GM12878 (cell line): Measurements from ENCODE around the gene ZNF576. TPM values are rescaled to one million over a fixed set of nuclear protein-coding genes. Genes with fewer than 3 reads are reported as not detected.

ENCODE experiments used
- ATAC-seq: fragments of 200-7000 bp; cut with Tn5 transposase; 3 replicates; pipeline ENCODE4 v1.9.1; 2020; ENCODE audit warnings: mild to moderate bottlenecking, moderate library complexity
- BruUV-seq: library from RNA; stranded (reverse); fragments of 400-500 nt; replicated peaks from 2 replicates; lab custom pipeline; 2021; lab: Mats Ljungman, UMichigan
- CTCF ChIA-PET: fragments of 300-600 bp; sonication (Branson Sonifier 250); formaldehyde crosslinking; extraction: SDS; loops from one replicate; lab custom pipeline; 2021; ENCODE audit warnings: inconsistent platforms; lab: Yijun Ruan, JAX
- POLR2A ChIA-PET: fragments of 350-600 bp; formaldehyde crosslinking; extraction: SDS; loops from one replicate; lab custom pipeline; 2021; ENCODE audit warnings: inconsistent platforms; lab: Charles Lee
- RAD21 ChIA-PET: fragments of 300-600 bp; sonication (Branson Sonifier 250); formaldehyde crosslinking; loops from one replicate; lab custom pipeline; 2023; ENCODE audit warnings: antibody characterized with exemption; ENCODE audit not compliant: unreplicated experiment; lab: Charles Lee
- SMC1A ChIA-PET: fragments of 300-600 bp; sonication (Branson Sonifier 250); formaldehyde crosslinking; loops from one replicate; lab custom pipeline; 2023; ENCODE audit not compliant: unreplicated experiment, uncharacterized antibody; lab: Charles Lee
- DNase-seq: peaks from one replicate; pipeline ENCODE4 v3.0.0-alpha.2; 2011; ENCODE audit warnings: low read depth, low spot score
- FAIRE-seq: peaks from 3 replicates; lab custom pipeline; 2011; peaks lifted over from hg19 to GRCh38; lab: Jason Lieb, UNC
- H2AFZ ChIP-seq: 2 replicates; pipeline ENCODE4 v1.6.0; 2011; ENCODE audit warnings: low read depth, low read length, control low read depth; ENCODE audit not compliant: control insufficient read depth
- H3K27ac ChIP-seq: 2 replicates; pipeline ENCODE4 v1.5.1; 2011; ENCODE audit warnings: control low read depth; ENCODE audit not compliant: control insufficient read depth, insufficient read depth
- H3K27me3 ChIP-seq, 2 experiments: replicated peaks in 1 of 2; 2 replicates each; pipeline versions ENCODE4 v1.6.0 to v1.6.1; 2011; ENCODE audit warnings: low read length in 1 of 2; ENCODE audit not compliant: control insufficient read depth in 2 of 2, insufficient read depth in 2 of 2
- H3K36me3 ChIP-seq, 2 experiments: 2 replicates each; pipeline ENCODE4 v1.5.1; 2011; ENCODE audit warnings: low read length in 1 of 2; ENCODE audit not compliant: control insufficient read depth in 2 of 2, insufficient read depth in 2 of 2
- H3K4me1 ChIP-seq: 2 replicates; pipeline ENCODE4 v1.6.1; 2011; ENCODE audit warnings: mild to moderate bottlenecking, low read length, moderate library complexity, mixed read lengths; ENCODE audit not compliant: control insufficient read depth, insufficient read depth
- H3K4me2 ChIP-seq: 2 replicates; pipeline ENCODE4 v1.6.0; 2011; ENCODE audit warnings: control low read depth; ENCODE audit not compliant: control insufficient read depth, insufficient read depth
- H3K4me3 ChIP-seq: fragments of 200-600 bp; sonication (generic); 2 replicates; pipeline ENCODE4 v1.5.1; 2016
- H3K79me2 ChIP-seq: 2 replicates; pipeline ENCODE4 v1.6.0; 2011; ENCODE audit warnings: low read length; ENCODE audit not compliant: control insufficient read depth, insufficient read depth
- H3K9ac ChIP-seq: 2 replicates; pipeline ENCODE4 v1.8.0; 2011; ENCODE audit warnings: low read length, control low read depth, mixed read lengths; ENCODE audit not compliant: control insufficient read depth, insufficient read depth
- H3K9me3 ChIP-seq: replicated peaks from 3 replicates; pipeline ENCODE4 v1.5.1; 2011; ENCODE audit warnings: mild to moderate bottlenecking, low read length; ENCODE audit not compliant: control insufficient read depth, insufficient read depth
- H4K20me1 ChIP-seq: 2 replicates; pipeline ENCODE4 v1.6.0; 2011; ENCODE audit not compliant: control insufficient read depth, insufficient read depth
- ATF3 ChIP-seq: IDR thresholded peaks from 2 replicates; pipeline ENCODE4 v1.6.1; 2011; ENCODE audit warnings: low read depth, mild to moderate bottlenecking, low read length, moderate library complexity, borderline replicate concordance; ENCODE audit errors: extremely low read depth
- FOXK2 ChIP-seq: fragments of 450-650 bp; IDR thresholded peaks from 2 replicates; pipeline ENCODE4 v1.6.1; 2017; ENCODE audit warnings: mild to moderate bottlenecking, moderate library complexity
- IRF5 ChIP-seq: fragments of 450-650 bp; IDR thresholded peaks from 2 replicates; pipeline ENCODE4 v1.6.1; 2017; ENCODE audit warnings: borderline replicate concordance
- MLLT1 ChIP-seq: fragments of 450-650 bp; IDR thresholded peaks from 2 replicates; pipeline ENCODE4 v1.6.1; 2016; ENCODE audit warnings: mild to moderate bottlenecking
- MXI1 ChIP-seq: fragments of 150-350 bp; IDR thresholded peaks from 2 replicates; pipeline ENCODE4 v1.6.1; 2011; ENCODE audit warnings: low read depth, mild to moderate bottlenecking, inconsistent platforms, low read length, improper control_type of control experiment
- NFYB ChIP-seq: IDR thresholded peaks from 2 replicates; pipeline ENCODE4 v1.6.1; 2011; ENCODE audit warnings: low read depth, mild to moderate bottlenecking, low read length, improper control_type of control experiment, moderate library complexity; ENCODE audit not compliant: insufficient read depth
- NR2C1 ChIP-seq: fragments of 450-650 bp; IDR thresholded peaks from 2 replicates; pipeline ENCODE4 v1.6.1; 2017; ENCODE audit warnings: antibody characterized with exemption, mild to moderate bottlenecking, moderate library complexity
- SMARCA5 ChIP-seq: fragments of 450-650 bp; IDR thresholded peaks from 2 replicates; pipeline ENCODE4 v1.6.1; 2017; ENCODE audit warnings: mild to moderate bottlenecking
- SRF ChIP-seq, 2 experiments: IDR thresholded peaks; 2 replicates each; pipeline ENCODE4 v1.6.1; 2011; ENCODE audit warnings: low read depth in 2 of 2, low read length in 2 of 2, mild to moderate bottlenecking in 1 of 2, moderate library complexity in 1 of 2
- SUZ12 ChIP-seq: fragments of 200-600 bp; sonication (generic); IDR thresholded peaks from one replicate; pipeline ENCODE4 v1.6.1; 2018; ENCODE audit warnings: antibody characterized with exemption, mild to moderate bottlenecking; ENCODE audit not compliant: unreplicated experiment
- WRNIP1 ChIP-seq: IDR thresholded peaks from 2 replicates; pipeline ENCODE4 v1.6.1; 2011; ENCODE audit warnings: low read depth, low read length, improper control_type of control experiment, borderline replicate concordance
- ZBED1 ChIP-seq: IDR thresholded peaks from 2 replicates; pipeline ENCODE4 v1.6.1; 2016; ENCODE audit warnings: borderline replicate concordance
- ZNF622 ChIP-seq: fragments of 450-650 bp; IDR thresholded peaks from 2 replicates; pipeline ENCODE4 v1.6.1; 2017; ENCODE audit warnings: mild to moderate bottlenecking, inconsistent platforms
- ZZZ3 ChIP-seq: IDR thresholded peaks from 2 replicates; pipeline ENCODE4 v1.6.1; 2011; ENCODE audit warnings: low read depth; ENCODE audit not compliant: control insufficient read depth, insufficient read length
- WGBS: methylation state at CpG from one replicate; pipeline ENCODE4 v1.1.6; 2016; ENCODE audit warnings: low lambda C conversion rate; ENCODE audit not compliant: insufficient replicate concordance, insufficient coverage; ENCODE audit errors: missing lambda C conversion rate; 5-methylcytosine and 5-hydroxymethylcytosine counted together
- in situ Hi-C: fragments of 300-500 bp; cut with MboI; formaldehyde crosslinking; loops from 9 replicates; pipeline ENCODE4 v1.14.3; 2018; ENCODE audit warnings: mixed read lengths
- intact Hi-C: fragments of 100-400 bp; cut with micrococcal nuclease; formaldehyde crosslinking; loops from one replicate; pipeline ENCODE4 v1.14.2; 2022; ENCODE audit not compliant: unreplicated experiment
- polyA plus RNA-seq, 11 experiments: library from polyadenylated mRNA; depleted of rRNA in 4 of 11; unstranded in 6 of 11; stranded (reverse) in 5 of 11; fragments of >200 nt; fragmentation: Nextera tagmentation in 4 of 11; fragmentation: Illumina TruSeq in 1 of 11; extraction: Ambion mirVana in 4 of 11; extraction: Trizol in 1 of 11; gene quantifications; 1 replicate in 1 of 11; 2 replicates in 10 of 11; pipeline versions ENCODE4 v1.2.1 to v1.2.3, GENCODE V29; 2011 to 2016; ENCODE audit warnings: inconsistent platforms in 2 of 11, missing spikeins in 2 of 11, low read depth in 1 of 11
- total RNA-seq, 4 experiments: library from RNA; depleted of rRNA in 3 of 4; stranded (reverse); fragments of >200 nt in 3 of 4; fragmentation: Illumina TruSeq in 1 of 4; extraction: Trizol in 1 of 4; gene quantifications; 2 replicates each; pipeline versions ENCODE4 v1.2.1 to v1.2.3, GENCODE V29; 2013 to 2021

The ZNF576 gene
- total and polyA plus RNA-seq, 10 of the 15 experiments (the other 5 are each of a cell fraction or from before 2014, with no cell fraction given): 7.4 to 29.8 (median 14.3) TPM

- H3K36me3 ChIP-seq: peaks cover 8 to 17% of the 10 kb centered on the region in 2 experiments; a peak in 3 of 4 replicates
- in situ Hi-C loops: no loop called here
- H3K27me3 ChIP-seq: no peaks in the 10 kb centered on the region
- H4K20me1 ChIP-seq: no peaks in the 10 kb centered on the region
- no peaks in the 10 kb centered on the region for H3K4me1 ChIP-seq
- H3K4me2 ChIP-seq: no peak overlapping the region
- BruUV-seq: no TSS peak
- DNase-seq (no peak), FAIRE-seq (no peak), ATAC-seq (no peak)
- H3K79me2 ChIP-seq: no peaks in the 10 kb centered on the region
- ChIA-PET CTCF (interaction anchor here (0.6 to 1.5 kb wide), 4 partner anchors 11 to 261 kb away, joined by 3 to 4 read pairs (median 3); no protein-coding TSS in a partner anchor), SMC1A (no interaction called here), POLR2A (no interaction called here), RAD21 (no interaction called here)
- no peak overlapping the region for H3K9ac ChIP-seq
- no peak overlapping the region for H3K4me3 ChIP-seq
- no peak overlapping the region for H2AFZ ChIP-seq
- intact Hi-C loops: no loop called here
- no peak for TF ChIP-seq ZBED1
- no peak for TF ChIP-seq MXI1
- no peak for TF ChIP-seq ZZZ3
- TF ChIP-seq SUZ12: no peak
- TF ChIP-seq WRNIP1: no peak
- TF ChIP-seq NFYB: no peak
- no peak for TF ChIP-seq NR2C1
- no peak for TF ChIP-seq ATF3
- no peak for TF ChIP-seq SMARCA5
- no peak for TF ChIP-seq IRF5
- TF ChIP-seq FOXK2: no peak
- no peak for TF ChIP-seq MLLT1
- no peak for TF ChIP-seq ZNF622
- no peak for TF ChIP-seq SRF (IDR thresholded peaks at IDR 0.05; ENCODE audit: low read depth in 2 of 2, low read length in 2 of 2)
- WGBS: 54% methylated on average over 2 of the region's 2 CpGs
- H3K27ac ChIP-seq: no peak overlapping the region
- H3K9me3 ChIP-seq: no peaks in the 10 kb centered on the region
These were observed 47.7 kb upstream of the ZNF576 start for GRCh38 chr19:43548706-43549105.
